Left kidney (tissue), 2 donors: ENCODE measurements around the gene RNF145. TPM values are rescaled to one million over a fixed set of nuclear protein-coding genes. Genes with fewer than 3 reads are reported as not detected.
"Not testable (repeated sequence)": the region's sequence is repeated elsewhere in the genome, so short reads cannot be mapped to it uniquely, and the experiment has no call there.

ENCODE experiments used
- DNase-seq: peaks from one replicate; pipeline ENCODE4 v3.0.0-alpha.2; 2013
- polyA plus RNA-seq: library from polyadenylated mRNA; unstranded; fragments of 120-200 nt; gene quantifications from one replicate; pipeline ENCODE4 v1.2.1, GENCODE V29; 2013; ENCODE audit not compliant: insufficient read length

The RNF145 gene
- polyA plus RNA-seq, 1 donor = 114 TPM

DNA sequence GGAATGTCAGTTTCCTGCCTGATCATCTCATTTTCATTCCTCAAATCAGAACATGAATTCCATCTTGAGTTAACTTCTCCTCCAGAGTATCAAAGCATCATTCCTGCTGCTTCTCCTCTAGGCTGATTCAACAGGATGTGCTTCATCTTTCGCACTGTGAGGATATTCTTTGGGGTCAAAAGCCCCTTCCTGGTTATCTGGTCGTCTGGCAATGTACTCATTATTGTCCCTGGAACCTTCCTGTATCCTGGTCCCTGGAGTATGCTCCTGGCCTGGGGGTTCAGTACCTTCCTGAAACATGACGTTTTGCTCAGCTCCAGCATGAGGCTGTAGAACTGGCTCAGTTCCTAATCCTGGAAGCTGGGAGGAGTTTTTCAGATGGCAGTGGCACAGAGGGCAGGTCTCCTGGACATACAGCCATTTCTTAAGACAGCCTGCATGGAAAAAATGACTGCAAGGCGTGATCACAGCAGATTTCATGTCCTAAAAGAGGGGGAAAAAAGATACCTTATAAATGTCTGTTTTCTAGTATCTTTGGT, 50.7 kb downstream of the RNF145 start:
- not testable (repeated sequence) for DNase-seq

DNA sequence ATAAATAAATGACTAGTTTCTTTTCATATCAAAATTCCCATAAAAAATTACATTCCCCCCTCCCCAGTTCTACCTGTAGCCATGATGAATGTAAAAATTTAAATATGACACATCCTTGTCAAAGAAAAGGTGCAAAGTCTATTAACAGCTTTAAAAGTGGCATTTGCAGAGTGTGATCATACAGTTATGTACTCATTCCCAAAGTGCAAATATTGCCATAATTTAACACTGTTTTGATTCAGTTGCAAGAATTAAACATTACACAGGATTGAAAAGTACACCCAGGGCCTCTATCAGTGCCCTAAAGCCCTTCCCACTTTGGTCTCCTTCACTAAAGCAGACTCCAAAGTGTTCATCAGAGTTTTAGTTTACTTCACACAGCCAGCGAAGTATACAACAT, 51.8 kb downstream of the RNF145 start:
- no peak for DNase-seq

DNA sequence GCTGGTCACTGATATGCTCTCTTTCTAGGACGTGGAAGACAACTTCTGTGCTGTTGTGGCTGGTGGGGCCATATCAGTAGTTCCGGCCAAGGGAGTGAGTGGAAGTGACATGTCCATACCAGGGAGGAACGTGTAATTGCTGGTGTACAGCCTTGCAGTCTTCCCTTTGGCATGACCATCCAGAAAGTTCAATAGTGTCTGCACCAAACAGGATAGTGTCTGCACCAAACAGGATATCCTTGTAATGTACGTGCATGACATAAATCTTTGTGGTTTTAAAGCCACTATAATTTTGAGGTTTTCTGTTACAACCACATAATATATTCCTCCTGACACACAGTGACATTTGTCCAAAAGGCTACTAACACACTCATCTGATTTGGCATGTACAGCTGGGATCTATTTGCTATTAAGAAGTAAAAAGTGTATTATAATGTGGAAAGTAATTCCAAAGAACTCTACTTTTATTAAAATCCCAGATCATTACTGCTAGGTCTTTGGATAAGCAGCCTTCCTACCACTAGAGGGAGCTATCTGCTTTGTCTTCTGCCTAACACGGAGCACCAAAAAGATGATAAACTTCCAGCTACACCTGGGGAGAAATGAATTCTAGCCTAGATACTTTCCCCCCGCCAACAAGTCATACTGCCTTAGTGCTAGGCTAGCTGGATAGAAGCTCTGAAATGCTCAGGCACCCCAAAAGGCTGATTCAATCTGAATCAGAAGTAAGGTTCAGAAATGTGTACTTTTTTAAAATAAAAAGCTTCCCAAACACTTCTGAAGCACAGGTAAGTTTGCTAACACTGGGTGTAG, 52.7 kb downstream of the RNF145 start:
- DNase-seq = peak; percentile 72

DNA sequence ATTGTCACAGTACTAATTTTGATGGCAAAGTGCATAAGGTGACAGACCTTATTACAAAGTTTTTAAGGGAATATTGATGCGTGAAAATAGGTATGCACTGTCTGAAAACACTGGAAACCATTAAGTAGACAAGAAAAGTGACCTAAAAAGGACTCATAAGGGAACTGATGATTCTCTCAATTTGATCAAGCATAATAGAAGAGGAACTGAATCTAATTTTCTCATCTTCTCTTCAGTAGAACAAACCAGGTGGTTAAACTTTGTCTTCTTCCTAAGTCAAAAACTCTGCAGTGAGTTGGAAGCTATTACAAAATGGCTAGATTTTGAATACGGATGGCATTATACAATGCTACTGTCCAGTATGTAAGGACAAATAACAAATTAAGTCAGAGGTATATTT, 53.4 kb downstream of the RNF145 start:
- no peak for DNase-seq

DNA sequence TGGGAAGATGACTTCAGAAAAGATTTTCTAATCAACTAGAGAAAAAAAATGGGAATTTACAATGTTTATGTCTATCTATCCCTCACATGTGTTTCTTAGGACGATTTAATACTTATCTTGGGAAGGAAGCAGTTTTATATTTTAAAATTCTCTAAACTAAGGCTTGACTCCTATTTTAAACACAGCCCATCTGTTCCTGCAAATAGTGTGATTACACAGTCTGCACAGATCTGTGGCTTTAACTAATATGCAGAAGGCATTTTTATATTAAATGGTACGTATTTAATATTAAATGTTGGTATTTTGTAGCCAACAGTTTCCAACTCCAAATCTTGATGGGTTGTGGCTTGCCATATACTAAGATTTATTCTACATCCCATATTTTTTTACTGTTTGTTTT, 56.5 kb downstream of the RNF145 start:
- DNase-seq = no peak

DNA sequence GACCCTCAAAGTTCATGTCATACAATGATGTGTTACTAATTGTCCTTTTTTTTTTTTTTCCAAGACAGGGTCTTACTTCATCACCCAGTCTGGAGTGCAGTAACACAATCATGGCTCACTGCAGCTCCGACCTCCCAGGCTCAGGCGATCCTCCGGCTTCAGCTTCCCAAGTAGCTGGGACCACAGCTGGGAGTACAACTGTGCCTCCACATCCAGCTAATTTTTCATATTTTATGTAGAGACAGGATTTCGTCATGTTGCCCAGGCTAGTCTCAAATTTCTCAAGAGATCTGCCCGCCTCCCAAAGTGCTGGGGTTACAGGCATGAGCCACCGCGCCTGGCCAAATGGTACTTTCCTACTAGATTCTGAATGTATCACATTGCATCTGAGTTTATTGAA, 60.3 kb downstream of the RNF145 start:
- DNase-seq = no peak

DNA sequence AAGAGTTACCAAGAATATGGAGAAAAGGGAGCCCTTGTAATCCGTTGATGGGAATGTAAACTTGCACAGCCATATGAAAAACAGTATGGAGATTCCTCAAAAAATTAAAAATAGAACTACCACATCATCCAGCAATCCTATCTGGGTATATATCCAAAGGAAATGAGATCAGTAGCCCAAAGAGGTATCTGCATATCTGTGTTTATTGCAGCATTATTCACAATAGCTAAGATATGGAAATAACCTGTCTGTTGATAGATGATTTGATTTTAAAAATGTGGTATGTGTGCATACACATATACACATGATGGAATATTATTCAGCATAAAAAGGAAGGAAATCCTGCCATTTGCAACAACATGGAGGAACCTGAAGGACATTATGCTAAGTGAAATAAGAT, 61.4 kb downstream of the RNF145 start:
- DNase-seq = no peak

DNA sequence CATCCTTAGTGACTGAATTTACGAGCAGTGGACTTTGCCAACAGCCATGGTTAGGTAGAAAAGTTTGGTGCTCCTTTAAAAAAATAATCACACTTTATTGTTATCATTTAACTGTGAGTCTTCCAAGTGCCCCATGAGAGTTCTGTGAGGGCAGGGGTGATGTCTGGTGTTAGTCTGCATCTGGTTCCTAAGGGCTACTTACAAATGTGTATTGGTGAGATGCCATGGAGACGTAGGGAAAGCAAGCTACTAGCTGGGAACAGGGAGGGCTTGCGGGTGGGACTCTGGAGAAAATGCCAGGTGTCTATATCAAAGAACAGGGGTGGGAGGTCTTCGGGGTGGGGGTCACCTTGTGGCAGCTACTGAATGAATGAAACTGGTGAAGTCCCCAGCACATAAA, 62.5 kb downstream of the RNF145 start:
- no peak for DNase-seq

DNA sequence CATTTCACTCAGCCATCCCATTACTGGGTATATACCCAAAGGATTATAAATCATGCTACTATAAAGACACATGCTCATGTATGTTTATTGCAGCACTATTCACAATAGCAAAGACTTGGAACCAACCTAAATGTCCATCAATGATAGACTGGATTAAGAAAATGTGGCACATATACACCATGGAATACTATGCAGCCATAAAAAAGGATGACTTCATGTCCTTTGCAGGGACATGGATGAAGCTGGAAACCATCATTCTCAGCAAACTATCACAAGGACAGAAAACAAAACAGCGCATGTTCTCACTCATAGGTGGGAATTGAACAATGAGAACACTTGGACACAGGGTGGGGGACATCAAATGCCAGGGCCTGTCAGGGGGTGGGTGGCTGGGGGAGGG, 64.2 kb downstream of the RNF145 start:
- not testable (repeated sequence) for DNase-seq

DNA sequence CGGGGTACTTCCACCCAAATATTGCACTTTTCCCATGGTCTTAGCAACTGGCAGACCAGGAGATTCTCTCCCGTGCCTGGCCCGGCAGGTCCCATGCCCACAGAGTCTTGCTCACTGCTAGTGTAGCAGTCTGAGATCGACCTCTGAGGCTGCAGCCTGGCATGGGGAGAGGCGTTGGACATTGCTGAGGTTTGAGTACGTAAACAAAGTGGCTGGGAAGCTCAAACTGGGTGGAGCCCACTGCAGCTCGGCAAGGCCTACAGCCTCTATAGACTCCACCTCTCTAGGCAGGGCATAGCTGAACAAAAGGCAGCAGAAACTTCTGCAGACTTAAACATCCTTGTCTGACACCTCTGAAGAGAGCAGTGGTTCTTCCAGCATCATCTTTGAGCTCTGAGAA, 69.6 kb downstream of the RNF145 start:
- no peak for DNase-seq

DNA sequence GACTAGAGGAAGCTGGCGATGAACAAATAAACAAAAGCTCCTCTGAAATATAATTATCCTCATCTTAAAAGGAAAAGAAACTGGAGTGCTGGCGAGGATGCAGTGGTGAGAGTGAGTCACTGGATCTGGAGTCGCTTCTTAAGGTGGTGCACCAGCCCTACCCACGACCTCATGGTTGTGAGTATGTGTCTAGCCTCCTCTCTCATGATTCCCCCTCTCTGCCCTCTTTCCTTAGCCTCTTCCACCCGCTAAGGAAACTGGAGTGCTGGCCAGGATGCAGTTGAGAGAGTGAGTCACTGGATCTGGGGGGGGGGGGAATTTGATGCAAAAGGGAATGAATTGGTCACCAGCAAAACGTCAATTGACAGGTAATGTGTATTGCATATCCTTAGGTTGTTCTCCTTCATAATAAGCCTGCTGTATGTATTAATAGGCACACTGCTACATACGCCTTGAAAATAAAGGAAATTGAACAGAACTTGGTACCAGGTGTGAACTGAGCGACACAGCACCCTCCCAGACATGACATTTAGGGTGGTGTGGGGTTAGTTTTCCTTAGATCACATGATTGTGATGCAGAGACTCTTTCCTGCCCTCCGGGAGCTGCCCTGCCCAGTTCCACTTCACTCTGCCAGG, 73.3 kb downstream of the RNF145 start:
- no peak for DNase-seq

DNA sequence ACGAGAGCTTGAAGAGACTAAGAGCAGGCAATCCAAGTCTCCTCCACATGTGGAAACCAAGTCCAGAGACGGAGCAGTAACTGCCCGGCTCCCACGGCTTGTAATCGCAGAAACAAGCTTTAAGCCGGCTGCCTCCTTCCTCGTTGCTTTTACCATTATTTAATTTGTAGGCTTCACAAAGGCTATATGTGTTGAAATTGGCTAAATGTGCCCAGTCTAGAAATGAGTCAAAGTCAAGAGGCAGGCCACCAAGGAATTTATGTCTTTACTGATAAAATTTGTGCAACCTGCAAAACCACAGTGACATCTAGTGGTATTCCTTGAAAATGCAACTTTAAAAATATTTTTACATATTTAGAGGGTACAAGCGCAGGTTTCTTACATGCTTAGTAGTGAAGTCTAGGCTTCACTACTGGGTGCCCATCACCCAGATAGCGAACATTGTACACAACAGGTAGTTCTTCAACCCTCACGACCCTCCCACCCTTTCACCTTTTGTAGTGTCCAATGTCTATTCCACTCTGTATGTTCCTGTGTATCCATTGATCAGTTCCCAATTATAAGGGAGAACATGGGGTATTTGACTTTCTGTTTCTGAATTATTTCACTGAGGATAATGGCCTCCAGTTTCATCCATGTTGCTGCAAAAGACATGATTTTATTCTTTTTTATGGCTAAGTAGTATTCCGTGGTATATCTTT, 76.2 kb downstream of the RNF145 start:
- DNase-seq = peak; percentile 46

DNA sequence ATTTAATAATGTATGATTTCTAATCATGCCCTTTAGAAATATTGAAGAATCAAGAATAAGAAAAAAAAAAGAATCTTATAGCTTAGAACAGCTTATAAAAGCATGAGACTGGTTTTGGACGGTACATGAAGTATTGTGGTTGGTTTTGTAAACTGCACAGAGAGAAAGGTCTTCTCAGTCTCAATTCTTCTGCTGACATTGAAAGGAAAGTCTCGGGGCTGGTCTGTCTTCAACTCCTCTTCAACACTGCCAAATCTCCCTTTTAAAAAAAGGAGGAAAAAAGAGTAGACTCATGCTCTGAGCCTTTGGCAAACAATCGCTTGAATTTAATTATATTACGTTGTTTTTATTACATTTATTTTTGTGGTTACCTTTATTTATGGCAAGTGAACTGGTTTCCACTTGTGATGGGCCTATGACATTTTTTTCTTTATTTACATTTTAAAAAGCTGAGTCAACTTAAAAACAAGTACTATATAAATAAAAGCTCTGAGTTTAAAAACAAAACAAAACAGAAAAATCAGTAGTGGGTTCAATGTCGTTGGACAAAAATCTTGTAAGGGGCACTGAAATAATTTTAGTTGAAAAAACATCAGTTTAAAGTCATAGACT, 76.8 kb downstream of the RNF145 start:
- DNase-seq = no peak

DNA sequence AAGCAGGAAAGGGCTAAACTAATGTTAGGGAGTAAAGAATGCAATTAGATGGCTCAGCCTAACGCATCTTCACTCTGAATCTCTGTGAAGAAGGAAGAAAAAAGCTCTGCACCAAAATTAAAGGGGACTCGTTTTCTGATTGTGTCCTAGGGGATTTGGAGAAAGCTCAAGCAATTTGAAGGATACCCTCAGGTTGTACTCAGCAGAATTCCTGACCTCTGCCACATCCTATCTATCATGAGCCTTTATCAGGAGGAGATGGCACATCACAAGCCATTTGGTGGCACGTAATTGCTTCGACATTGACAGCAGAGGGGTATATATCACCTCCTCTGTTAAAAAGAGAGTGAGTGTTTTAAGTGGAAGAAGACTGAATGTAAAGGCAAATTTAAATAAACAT, 77.4 kb downstream of the RNF145 start:
- DNase-seq = no peak

DNA sequence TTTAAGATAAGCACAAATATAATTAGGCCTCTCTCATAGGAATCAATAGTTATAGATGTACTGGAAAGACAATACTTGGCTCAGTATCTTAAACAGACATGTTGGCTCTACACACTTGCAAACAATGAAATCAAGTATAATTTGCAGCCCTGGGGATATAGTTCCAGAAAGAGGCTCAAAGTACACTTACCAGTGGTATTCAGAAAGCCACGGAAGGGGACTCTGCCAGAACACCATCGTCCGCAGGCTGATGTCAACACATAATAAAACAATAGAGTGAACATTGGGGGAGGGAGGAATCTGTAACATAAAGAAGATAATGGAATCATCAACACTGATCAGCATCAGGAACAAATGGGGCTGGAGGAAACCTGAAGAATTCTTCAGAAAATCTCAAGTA, 78.5 kb downstream of the RNF145 start:
- no peak for DNase-seq

DNA sequence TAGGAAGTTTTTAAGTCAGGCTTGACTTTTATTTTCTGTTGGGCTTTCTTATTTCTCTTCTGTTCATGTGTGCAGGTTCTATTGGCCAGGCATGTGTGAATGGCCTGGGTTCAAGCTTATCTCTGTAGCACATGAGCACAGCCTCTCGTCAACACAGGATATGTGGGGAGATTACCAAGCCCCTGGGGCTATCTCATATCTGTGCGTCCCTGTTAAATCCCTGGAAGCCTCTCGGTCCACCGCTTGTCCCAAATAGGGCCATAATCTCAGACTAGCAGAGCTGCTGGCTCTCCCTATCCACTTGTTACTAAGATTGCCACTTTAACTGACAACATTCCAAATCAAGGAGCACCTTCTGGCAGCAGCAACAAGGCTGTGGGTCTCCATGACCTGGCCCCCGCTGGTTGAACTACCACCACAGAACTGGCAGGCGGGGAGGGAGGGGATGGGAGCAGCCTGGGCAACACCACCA, 81.2 kb downstream of the RNF145 start:
- no peak for DNase-seq

DNA sequence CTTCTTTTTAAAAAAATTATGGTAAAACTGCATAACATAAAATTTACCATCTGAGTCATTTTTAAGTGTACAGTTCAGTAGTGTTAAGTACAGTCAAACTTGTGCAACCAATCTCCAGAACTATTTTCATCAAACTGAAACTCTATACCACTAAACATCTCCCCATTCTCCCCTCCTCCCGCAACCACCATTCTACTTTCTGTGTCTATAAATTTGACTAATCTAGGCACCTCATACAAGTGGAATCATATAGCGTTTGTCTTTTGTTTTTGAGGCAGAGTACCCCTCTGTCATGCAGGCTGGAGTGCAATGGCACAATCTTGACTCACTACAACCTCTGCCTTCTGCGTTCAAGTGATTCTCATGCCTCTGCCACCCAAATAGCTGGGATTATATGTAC, 85.7 kb downstream of the RNF145 start:
- no peak for DNase-seq

DNA sequence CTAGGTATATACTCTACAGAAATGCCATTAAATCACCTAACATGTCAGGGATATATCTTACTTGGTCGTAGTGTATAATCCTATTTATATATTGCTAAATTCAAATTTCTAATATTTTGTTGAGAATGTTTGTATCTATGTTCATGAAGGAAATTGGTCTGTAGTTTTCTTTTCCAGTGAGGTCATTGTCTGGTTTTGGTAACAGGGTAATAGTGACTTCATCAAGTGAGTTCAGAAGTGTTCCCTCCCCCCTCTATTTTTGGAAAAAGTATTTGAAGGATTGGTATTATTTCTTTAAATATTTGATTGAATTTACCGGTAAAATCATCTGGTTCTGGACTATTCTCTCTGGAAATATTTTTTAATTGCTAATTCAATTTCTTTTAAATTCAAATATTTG, 86.2 kb downstream of the RNF145 start:
- no peak for DNase-seq

DNA sequence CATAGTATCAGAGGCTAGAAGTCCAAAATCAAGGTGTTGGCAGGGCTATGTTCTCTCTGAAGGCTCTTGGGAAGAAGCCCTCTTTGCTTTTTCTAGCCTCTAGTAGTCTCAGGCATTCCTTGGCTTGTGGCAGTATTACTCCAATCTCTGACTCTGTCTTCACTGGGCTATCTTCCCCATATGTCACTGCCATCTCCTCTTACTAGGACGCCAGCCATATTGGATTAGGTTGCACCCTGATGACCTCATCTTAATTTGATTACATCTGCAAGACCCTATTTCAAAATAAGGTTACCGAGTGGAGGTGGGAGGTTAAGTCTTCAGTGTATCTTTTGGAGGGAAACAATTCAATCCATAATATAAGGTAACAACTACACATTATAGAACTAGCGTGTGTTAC, 88.3 kb downstream of the RNF145 start:
- no peak for DNase-seq

DNA sequence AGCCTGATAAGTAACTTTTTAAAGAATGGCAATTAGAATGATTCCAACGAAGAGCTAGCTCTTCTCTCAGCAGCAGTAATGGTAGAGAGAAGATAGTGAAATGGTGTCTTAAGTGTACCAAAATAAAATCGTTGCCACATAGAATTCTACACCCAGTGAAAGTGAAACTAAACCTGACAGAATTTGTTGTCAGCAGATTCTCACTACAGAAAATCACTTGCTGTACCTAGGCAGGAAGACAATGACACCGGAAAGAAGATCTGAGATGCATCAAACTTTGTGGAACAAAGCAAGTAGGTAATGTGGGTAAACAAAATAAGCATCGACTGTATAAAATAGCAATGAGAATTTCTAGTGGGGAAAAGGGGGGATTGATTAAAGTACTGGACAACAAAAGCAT, 88.9 kb downstream of the RNF145 start:
- no peak for DNase-seq

DNA sequence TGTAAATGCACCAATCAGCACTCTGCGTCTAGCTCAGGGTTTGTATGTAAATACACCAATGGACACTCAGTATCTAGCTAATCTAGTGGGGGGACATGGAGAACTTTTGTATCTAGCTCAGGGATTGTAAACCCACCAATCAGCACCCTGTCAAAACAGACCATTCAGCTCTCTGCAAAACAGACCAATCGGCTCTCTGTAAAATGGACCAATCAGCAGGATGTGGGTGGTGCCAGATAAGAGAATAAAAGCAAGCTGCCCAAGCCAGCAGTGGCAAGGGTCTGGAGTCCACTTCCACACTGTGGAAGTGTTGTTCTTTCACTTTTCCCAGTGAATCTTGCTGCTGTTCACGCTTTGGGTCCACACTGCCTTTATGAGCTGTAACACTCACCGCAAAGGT, 89.5 kb downstream of the RNF145 start:
- DNase-seq = not testable (repeated sequence)

DNA sequence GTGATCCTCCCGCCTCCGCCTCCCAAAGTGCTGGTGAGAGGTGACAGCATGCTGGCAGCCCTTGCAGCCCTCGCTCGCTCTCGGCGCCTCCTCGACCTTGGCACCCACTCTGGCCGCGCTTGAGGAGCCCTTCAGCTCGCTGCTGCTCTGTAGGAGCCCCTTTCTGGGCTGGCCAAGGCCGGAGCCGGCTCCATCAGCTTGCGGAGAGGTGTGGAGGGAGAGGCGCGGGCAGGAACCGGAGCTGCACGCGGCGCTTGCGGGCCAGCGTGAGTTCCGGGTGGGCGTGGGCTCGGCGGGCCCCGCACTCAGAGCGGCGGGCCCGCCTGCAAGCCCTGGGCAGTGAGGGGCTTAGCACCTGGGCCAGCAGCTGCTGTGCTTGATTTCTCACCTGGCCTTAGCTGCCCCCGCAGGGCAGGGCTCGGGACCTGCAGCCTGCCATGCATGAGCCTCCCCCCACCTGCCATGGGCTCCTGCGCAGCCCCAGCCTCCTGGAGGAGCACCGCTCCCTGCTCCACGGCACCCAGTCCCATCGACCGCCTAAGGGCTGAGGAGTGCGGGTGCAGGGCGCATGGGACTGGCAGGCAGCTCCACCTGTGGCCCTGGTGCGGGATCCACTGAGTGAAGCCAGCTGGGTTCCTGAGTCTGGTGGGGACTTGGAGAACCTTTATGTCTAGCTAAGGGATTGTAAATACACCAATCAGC, 90.2 kb downstream of the RNF145 start:
- DNase-seq = not testable (repeated sequence)
